Gastrocnemius medialis (tissue), 4 donors: ENCODE measurements around the gene XRCC6. TPM values are rescaled to one million over a fixed set of nuclear protein-coding genes. Genes with fewer than 3 reads are reported as not detected.

Source experiments
- ATAC-seq, 2 donors: fragments of 150-250 bp; one replicate each; pipeline ENCODE4 v1.9.1; 2016
- DNase-seq, 2 donors: peaks; one replicate each; pipeline ENCODE4 v3.0.0-alpha.2; 2019
- H3K27ac ChIP-seq, 4 donors: fragments of 200-600 bp; sonication (generic); 1 replicate in 1 of 4; 2 replicates in 3 of 4; pipeline ENCODE4 v1.5.1; 2016 to 2018; ENCODE audit warnings: mild to moderate bottlenecking in 2 of 4, moderate library complexity in 1 of 4
- H3K27me3 ChIP-seq, 3 donors: fragments of 200-600 bp; sonication (generic) in 2 of 3; 1 replicate in 1 of 3; 2 replicates in 2 of 3; pipeline versions ENCODE4 v1.5.1 to v1.6.0; 2016 to 2019; ENCODE audit warnings: mild to moderate bottlenecking in 1 of 3, moderate library complexity in 1 of 3
- H3K36me3 ChIP-seq, 2 donors: fragments of 200-600 bp; sonication (generic) in 1 of 2; one replicate each; pipeline ENCODE4 v1.5.1; 2017 to 2018
- H3K4me1 ChIP-seq, 2 donors: fragments of 200-600 bp; sonication (generic) in 1 of 2; one replicate each; pipeline ENCODE4 v1.5.1; 2016 to 2017; ENCODE audit warnings: mild to moderate bottlenecking in 2 of 2
- H3K4me3 ChIP-seq, 4 donors: fragments of 200-600 bp; sonication (generic) in 3 of 4; 1 replicate in 1 of 4; 2 replicates in 3 of 4; pipeline ENCODE4 v1.5.1; 2016 to 2019; ENCODE audit warnings: mild to moderate bottlenecking in 2 of 4
- H3K9me3 ChIP-seq, 3 donors: fragments of 200-600 bp; sonication (generic) in 2 of 3; 1 replicate in 1 of 3; 2 replicates in 2 of 3; pipeline ENCODE4 v1.5.1; 2016 to 2019
- POLR2A ChIP-seq, 2 donors: fragments of 450-650 bp; IDR thresholded peaks; one replicate each; pipeline ENCODE4 v1.6.1; 2017; ENCODE audit warnings: antibody characterized with exemption in 2 of 2, mild to moderate bottlenecking in 2 of 2, moderate library complexity in 2 of 2
- in situ Hi-C, 4 donors: fragments of 200-750 bp; cut with MboI; loops; one replicate each; pipeline versions ENCODE4 v1.15.0 to v1.8.0; 2017; ENCODE audit warnings: low sequenced_read_pairs in 4 of 4
- intact Hi-C: fragments of 100-400 bp; cut with DNase I; formaldehyde crosslinking; loops from one replicate; pipeline ENCODE4 v1.15.1; 2023; ENCODE audit warnings: low total_unique reads
- total RNA-seq, 4 donors: library from RNA; depleted of rRNA; stranded (reverse); fragments of >200 nt; gene quantifications; one replicate each; pipeline versions ENCODE4 v1.1.0 to v1.2.3, GENCODE V29; 2016
- TF ChIP-seq, protein P1 (sequence below), 5 experiments: fragments of 450-650 bp in 3 of 5; fragments of 200-600 bp in 2 of 5; sonication (generic) in 2 of 5; IDR thresholded peaks in 4 of 5; conservative IDR thresholded peaks in 1 of 5; 1 replicate in 4 of 5; 2 replicates in 1 of 5; pipeline ENCODE4 v1.5.1; 2016 to 2019; ENCODE audit warnings: antibody characterized with exemption in 5 of 5, mild to moderate bottlenecking in 3 of 5, moderate library complexity in 3 of 5

XRCC6 gene
- total RNA-seq, 4 donors from 2014 or later, result 220 to 285 (median 278) TPM

DNA sequence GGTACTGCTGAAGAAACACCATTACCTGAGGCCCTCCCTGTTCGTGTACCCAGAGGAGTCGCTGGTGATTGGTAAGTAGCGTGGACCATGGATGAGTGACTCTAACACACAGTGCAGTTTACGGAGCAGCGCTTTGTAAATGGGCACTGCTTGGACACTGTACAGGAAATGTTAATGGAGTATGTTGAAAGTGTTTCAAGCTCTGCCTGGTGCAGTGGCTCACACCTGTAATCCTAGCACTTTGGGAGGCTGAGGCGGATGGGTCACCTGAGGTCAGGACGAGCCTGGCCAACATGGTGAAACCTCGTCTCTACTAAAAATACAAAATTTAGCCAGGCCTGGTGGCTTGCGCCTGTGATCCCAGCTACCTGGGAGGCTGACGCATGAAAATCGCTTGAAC lies 29.7 kb downstream of the XRCC6 start:
- DNase-seq (peak in 1 of 2 donors; percentile 53), ATAC-seq (peak in 1 of 2 donors; percentile 87)
- intact Hi-C loops, result no loop called here
- TF ChIP-seq, protein P1, sequence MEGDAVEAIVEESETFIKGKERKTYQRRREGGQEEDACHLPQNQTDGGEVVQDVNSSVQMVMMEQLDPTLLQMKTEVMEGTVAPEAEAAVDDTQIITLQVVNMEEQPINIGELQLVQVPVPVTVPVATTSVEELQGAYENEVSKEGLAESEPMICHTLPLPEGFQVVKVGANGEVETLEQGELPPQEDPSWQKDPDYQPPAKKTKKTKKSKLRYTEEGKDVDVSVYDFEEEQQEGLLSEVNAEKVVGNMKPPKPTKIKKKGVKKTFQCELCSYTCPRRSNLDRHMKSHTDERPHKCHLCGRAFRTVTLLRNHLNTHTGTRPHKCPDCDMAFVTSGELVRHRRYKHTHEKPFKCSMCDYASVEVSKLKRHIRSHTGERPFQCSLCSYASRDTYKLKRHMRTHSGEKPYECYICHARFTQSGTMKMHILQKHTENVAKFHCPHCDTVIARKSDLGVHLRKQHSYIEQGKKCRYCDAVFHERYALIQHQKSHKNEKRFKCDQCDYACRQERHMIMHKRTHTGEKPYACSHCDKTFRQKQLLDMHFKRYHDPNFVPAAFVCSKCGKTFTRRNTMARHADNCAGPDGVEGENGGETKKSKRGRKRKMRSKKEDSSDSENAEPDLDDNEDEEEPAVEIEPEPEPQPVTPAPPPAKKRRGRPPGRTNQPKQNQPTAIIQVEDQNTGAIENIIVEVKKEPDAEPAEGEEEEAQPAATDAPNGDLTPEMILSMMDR (IDR thresholded peaks at IDR 0.05 in 4 of 5, conservative IDR thresholded peaks at IDR 0.05 in 1 of 5), result no peak
- no peak for TF ChIP-seq POLR2A (IDR thresholded peaks at IDR 0.05)
- no peaks in the 10 kb centered on the region for H3K4me1 ChIP-seq
- no peaks in the 10 kb centered on the region for H3K9me3 ChIP-seq
- in situ Hi-C loops, result no loop called here
- no peak overlapping the region for H3K27ac ChIP-seq
- H3K36me3 ChIP-seq, result peaks cover 6 to 96% of the 10 kb centered on the region in 2 donors
- H3K27me3 ChIP-seq, result no peaks in the 10 kb centered on the region
- no peak overlapping the region for H3K4me3 ChIP-seq

DNA sequence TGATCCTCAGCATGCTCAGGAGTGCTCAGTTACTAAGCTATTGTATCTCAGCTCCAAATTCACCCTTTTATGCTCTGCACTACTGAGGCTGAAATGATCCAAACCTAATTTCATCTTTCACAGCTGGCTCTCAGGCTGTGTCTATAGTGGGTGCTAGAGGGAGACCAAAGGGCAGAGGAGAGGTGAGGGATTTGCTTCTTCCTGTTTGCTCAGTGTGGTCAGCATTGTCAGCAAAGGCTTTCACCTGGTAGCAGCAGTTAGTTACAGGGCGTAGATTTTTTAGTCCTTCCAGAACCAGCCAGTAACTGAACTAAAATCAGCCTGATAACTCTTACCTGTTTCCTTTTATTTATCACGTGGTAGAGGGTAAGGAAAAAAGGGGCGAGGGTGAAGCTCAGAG lies 33.2 kb downstream of the XRCC6 start:
- peaks cover 10 to 99% of the 10 kb centered on the region in 2 donors for H3K36me3 ChIP-seq
- H3K4me3 ChIP-seq, result no peak overlapping the region
- in situ Hi-C loops, result no loop called here
- H3K9me3 ChIP-seq, result no peaks in the 10 kb centered on the region
- H3K4me1 ChIP-seq, result no peaks in the 10 kb centered on the region
- intact Hi-C loops, result no loop called here
- H3K27ac ChIP-seq, result no peak overlapping the region
- ATAC-seq, result no peak
- DNase-seq, result no peak
- TF ChIP-seq, protein P1 (IDR thresholded peaks at IDR 0.05 in 4 of 5, conservative IDR thresholded peaks at IDR 0.05 in 1 of 5), result no peak
- TF ChIP-seq POLR2A (IDR thresholded peaks at IDR 0.05), result no peak
- no peaks in the 10 kb centered on the region for H3K27me3 ChIP-seq

DNA sequence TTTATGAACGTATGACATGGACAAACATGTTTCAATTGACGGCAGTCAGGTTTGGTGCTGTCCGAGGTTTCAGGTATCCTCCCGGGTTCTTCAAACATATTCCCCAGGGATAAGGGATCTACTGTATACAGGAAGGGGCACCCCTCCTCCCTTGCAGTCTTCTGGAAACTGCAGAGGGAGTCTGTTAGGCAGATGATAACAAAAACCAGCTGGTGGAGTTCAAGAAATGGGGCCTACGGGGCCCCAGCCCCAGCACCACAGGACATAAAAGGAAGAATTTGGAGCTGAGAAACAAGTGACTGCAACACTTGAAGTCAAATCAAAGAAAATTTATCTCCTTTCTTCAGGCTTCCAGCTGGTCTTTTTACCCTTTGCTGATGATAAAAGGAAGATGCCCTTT lies 35.5 kb downstream of the XRCC6 start:
- Histone ChIP-seq H3K4me1 (peaks cover 0 to 5% of the 10 kb centered on the region in 2 donors), H3K27me3 (no peaks in the 10 kb centered on the region), H3K9me3 (no peaks in the 10 kb centered on the region), H3K36me3 (peaks cover 10 to 98% of the 10 kb centered on the region in 2 donors), H3K4me3 (no peak overlapping the region), H3K27ac (no peak overlapping the region)
- no peak for ATAC-seq
- no peak for DNase-seq
- intact Hi-C loops, result no loop called here
- in situ Hi-C loops, result no loop called here
- TF ChIP-seq POLR2A (IDR thresholded peaks at IDR 0.05), result no peak
- TF ChIP-seq, protein P1 (IDR thresholded peaks at IDR 0.05 in 4 of 5, conservative IDR thresholded peaks at IDR 0.05 in 1 of 5), result no peak

DNA sequence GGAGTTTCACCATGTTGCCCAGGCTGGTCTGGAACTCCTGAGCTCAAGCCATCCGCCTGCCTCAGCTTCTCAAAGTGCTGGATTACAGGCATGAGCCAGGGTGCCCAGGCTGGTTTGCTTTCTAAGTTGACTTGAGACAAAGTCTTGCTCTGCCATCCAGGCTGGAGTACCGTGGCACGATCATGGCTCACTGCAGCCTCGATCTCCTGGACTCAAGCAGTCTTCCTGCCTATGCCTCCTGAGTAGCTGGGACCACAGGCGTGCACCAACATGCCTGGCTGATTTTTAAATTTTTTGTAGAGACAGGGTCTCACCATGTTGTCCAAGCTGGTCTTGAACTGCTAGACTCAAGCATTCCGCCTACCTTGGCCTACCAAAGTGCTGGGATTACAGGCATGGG lies 36.6 kb downstream of the XRCC6 start:
- intact Hi-C loops (no loop called here), in situ Hi-C loops (no loop called here)
- H3K9me3 ChIP-seq, result no peaks in the 10 kb centered on the region
- peaks cover 0 to 5% of the 10 kb centered on the region in 2 donors for H3K4me1 ChIP-seq
- peaks cover 7 to 98% of the 10 kb centered on the region in 2 donors for H3K36me3 ChIP-seq
- DNase-seq (no peak), ATAC-seq (no peak)
- no peak for TF ChIP-seq POLR2A (IDR thresholded peaks at IDR 0.05)
- TF ChIP-seq, protein P1 (IDR thresholded peaks at IDR 0.05 in 4 of 5, conservative IDR thresholded peaks at IDR 0.05 in 1 of 5), result no peak
- H3K27me3 ChIP-seq, result no peaks in the 10 kb centered on the region
- no peak overlapping the region for H3K4me3 ChIP-seq
- H3K27ac ChIP-seq, result no peak overlapping the region

DNA sequence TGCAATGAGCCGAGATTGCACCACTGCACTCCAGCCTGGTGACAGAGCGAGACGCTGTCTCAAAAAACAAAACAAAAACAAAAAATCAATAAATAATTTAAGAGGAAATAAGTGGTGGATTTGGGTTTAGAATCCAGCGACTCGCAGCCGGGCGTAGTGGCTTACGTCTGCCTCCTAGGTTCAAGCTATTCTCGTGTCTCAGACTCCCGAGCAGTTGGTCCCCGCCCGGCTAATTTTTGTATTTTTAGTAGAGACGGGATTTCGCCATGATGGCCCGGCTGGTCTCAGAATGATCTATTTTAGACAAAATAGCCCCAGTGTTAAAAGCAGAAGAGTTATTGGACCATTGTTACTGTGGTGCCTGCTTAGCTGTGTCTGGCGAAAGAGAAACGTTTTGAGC lies 37.8 kb downstream of the XRCC6 start:
- ATAC-seq (no peak), DNase-seq (no peak)
- intact Hi-C loops (no loop called here), in situ Hi-C loops (no loop called here)
- no peak overlapping the region for H3K4me3 ChIP-seq
- no peaks in the 10 kb centered on the region for H3K9me3 ChIP-seq
- peaks cover 0 to 5% of the 10 kb centered on the region in 2 donors for H3K4me1 ChIP-seq
- peak overlapping the region in 3 of 4 donors; percentile 14 to 55 (median 42) for H3K27ac ChIP-seq
- no peak for TF ChIP-seq POLR2A (IDR thresholded peaks at IDR 0.05)
- TF ChIP-seq, protein P1 (IDR thresholded peaks at IDR 0.05 in 4 of 5, conservative IDR thresholded peaks at IDR 0.05 in 1 of 5), result no peak
- no peaks in the 10 kb centered on the region for H3K27me3 ChIP-seq
- H3K36me3 ChIP-seq, result peaks cover 4 to 97% of the 10 kb centered on the region in 2 donors
